ENCODE measurements around the gene SLC27A1. TPM values are rescaled to one million over a fixed set of nuclear protein-coding genes. Genes with fewer than 3 reads are reported as not detected.

Gene SLC27A1
- total and polyA plus RNA-seq, 2 experiments from 2014 or later = 3.5 to 11.6 TPM

DNA sequence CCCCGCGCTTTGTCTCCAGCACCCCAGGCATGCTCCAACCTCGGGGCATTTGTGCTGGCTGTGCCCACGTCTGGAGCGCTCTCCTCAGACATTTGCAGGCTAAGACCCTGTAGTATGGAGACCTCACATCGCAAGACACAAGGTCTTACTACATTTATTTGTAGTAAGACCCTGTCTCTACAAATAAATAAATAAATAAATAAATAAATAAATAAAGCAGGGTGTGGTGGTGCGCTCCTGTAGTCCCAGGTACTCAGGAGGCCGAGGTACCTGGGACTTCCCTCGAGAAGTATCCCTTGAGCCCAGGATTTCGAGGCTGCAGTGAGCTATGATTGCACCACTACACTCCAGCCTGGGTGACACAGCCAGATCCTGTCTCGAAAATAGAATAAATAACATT is 14.2 kb upstream of the SLC27A1 start:
- no peaks in the 10 kb centered on the region for H3K79me2 ChIP-seq (replicated peaks; ENCODE audit: insufficient read depth)
- H3K4me2 ChIP-seq = peak overlapping the region; percentile 69
- peak overlapping the region; percentile 46 for H3K4me3 ChIP-seq
- TF ChIP-seq CTCF (conservative IDR thresholded peaks at IDR 0.05; ENCODE audit: low read depth in 2 of 2) (no peak), ZNF114 (CRISPR knock-in tag; IDR thresholded peaks at IDR 0.05) (no peak), POLR2AphosphoS5 (IDR thresholded peaks at IDR 0.05; ENCODE audit: low read depth) (no peak), NANOG (IDR thresholded peaks at IDR 0.05; ENCODE audit: borderline replicate concordance) (no peak), STAT1 (IDR thresholded peaks at IDR 0.05; ENCODE audit: unreplicated experiment) (no peak)
- no peak overlapping the region for H3K27ac Mint-ChIP-seq
- no peak overlapping the region for H3K4me3 Mint-ChIP-seq
- H3K36me3 Mint-ChIP-seq (ENCODE audit: low read depth) = no peaks in the 10 kb centered on the region; the same call in 2 of the 3 replicates
- peaks cover 27% of the 10 kb centered on the region for H3K27me3 Mint-ChIP-seq (ENCODE audit: insufficient read depth, low read depth, poor library complexity)
- ATAC-seq = no peak
- no peaks in the 10 kb centered on the region for H4K20me1 ChIP-seq (replicated peaks; ENCODE audit: insufficient read depth)
- DNase-seq (ENCODE audit: low spot score) = no peak
- H3K27ac ChIP-seq (ENCODE audit: low read depth) = no peak overlapping the region
- H3K9me2 ChIP-seq (ENCODE audit: insufficient read depth) = no peaks in the 10 kb centered on the region
- H3K9me3 Mint-ChIP-seq = peaks cover 4% of the 10 kb centered on the region; the same call in 1 of the 3 replicates
- peaks cover 12% of the 10 kb centered on the region for H3K4me1 ChIP-seq (ENCODE audit: insufficient read depth)
- H3F3A ChIP-seq (replicated peaks; ENCODE audit: low read depth) = peaks cover 3% of the 10 kb centered on the region; the same call in 1 of the 2 replicates
- peaks cover 10% of the 10 kb centered on the region for H3K4me1 Mint-ChIP-seq
- peak overlapping the region; percentile 38; the same call in 1 of the 2 replicates for H2AFZ ChIP-seq
- H3K36me3 ChIP-seq (ENCODE audit: insufficient read depth) = no peaks in the 10 kb centered on the region
- H3K27me3 ChIP-seq (ENCODE audit: insufficient read depth) = peaks cover 43% of the 10 kb centered on the region

DNA sequence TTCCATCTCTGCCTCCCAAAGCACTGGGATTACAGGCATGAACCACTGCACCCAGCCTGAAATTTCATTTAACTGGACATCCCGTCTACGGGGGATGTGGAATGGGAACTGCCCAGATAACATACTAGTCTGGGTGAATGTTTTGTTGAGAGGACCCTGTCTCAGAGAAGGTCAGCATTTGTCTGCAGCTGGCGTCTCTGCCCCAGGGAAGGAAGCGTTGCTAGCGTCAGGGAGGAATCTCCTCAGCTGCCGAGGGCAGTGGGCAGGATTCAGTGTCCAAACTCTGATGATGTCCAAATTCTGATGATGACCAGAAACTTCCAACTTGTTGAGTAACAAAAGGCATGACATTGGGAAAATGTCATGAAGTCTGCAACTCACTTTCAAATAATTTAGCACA is 12.7 kb upstream of the SLC27A1 start:
- no peaks in the 10 kb centered on the region; the same call in 2 of the 3 replicates for H3K36me3 Mint-ChIP-seq (ENCODE audit: low read depth)
- no peak overlapping the region for H3K4me3 Mint-ChIP-seq
- H3K4me1 ChIP-seq (ENCODE audit: insufficient read depth) = peaks cover 12% of the 10 kb centered on the region
- H2AFZ ChIP-seq = no peak overlapping the region
- no peak overlapping the region for H3K27ac ChIP-seq (ENCODE audit: low read depth)
- peaks cover 3% of the 10 kb centered on the region; the same call in 1 of the 2 replicates for H3F3A ChIP-seq (replicated peaks; ENCODE audit: low read depth)
- H3K79me2 ChIP-seq (replicated peaks; ENCODE audit: insufficient read depth) = no peaks in the 10 kb centered on the region
- H4K20me1 ChIP-seq (replicated peaks; ENCODE audit: insufficient read depth) = no peaks in the 10 kb centered on the region
- H3K36me3 ChIP-seq (ENCODE audit: insufficient read depth) = no peaks in the 10 kb centered on the region
- no peak for DNase-seq (ENCODE audit: low spot score)
- peaks cover 10% of the 10 kb centered on the region for H3K4me1 Mint-ChIP-seq
- ATAC-seq = no peak
- peaks cover 4% of the 10 kb centered on the region; the same call in 1 of the 3 replicates for H3K9me3 Mint-ChIP-seq
- peaks cover 43% of the 10 kb centered on the region for H3K27me3 ChIP-seq (ENCODE audit: insufficient read depth)
- peaks cover 29% of the 10 kb centered on the region for H3K27me3 Mint-ChIP-seq (ENCODE audit: insufficient read depth, low read depth, poor library complexity)
- H3K4me3 ChIP-seq = no peak overlapping the region
- H3K27ac Mint-ChIP-seq = no peak overlapping the region
- H3K4me2 ChIP-seq = no peak overlapping the region
- no peaks in the 10 kb centered on the region for H3K9me2 ChIP-seq (ENCODE audit: insufficient read depth)
- no peak for TF ChIP-seq EZH2 (IDR thresholded peaks at IDR 0.05; ENCODE audit: low read depth, unreplicated experiment)
- TF ChIP-seq JUNB (IDR thresholded peaks at IDR 0.05; ENCODE audit: unreplicated experiment) = no peak
- no peak for TF ChIP-seq CTCF (conservative IDR thresholded peaks at IDR 0.05; ENCODE audit: low read depth in 2 of 2)
- TF ChIP-seq STAT1 (IDR thresholded peaks at IDR 0.05; ENCODE audit: unreplicated experiment) = no peak
- TF ChIP-seq CREB1 (CRISPR knock-in tag; IDR thresholded peaks at IDR 0.05; ENCODE audit: low read depth) = no peak
- TF ChIP-seq ZNF114 (CRISPR knock-in tag; IDR thresholded peaks at IDR 0.05) = no peak
- TF ChIP-seq, protein P1, sequence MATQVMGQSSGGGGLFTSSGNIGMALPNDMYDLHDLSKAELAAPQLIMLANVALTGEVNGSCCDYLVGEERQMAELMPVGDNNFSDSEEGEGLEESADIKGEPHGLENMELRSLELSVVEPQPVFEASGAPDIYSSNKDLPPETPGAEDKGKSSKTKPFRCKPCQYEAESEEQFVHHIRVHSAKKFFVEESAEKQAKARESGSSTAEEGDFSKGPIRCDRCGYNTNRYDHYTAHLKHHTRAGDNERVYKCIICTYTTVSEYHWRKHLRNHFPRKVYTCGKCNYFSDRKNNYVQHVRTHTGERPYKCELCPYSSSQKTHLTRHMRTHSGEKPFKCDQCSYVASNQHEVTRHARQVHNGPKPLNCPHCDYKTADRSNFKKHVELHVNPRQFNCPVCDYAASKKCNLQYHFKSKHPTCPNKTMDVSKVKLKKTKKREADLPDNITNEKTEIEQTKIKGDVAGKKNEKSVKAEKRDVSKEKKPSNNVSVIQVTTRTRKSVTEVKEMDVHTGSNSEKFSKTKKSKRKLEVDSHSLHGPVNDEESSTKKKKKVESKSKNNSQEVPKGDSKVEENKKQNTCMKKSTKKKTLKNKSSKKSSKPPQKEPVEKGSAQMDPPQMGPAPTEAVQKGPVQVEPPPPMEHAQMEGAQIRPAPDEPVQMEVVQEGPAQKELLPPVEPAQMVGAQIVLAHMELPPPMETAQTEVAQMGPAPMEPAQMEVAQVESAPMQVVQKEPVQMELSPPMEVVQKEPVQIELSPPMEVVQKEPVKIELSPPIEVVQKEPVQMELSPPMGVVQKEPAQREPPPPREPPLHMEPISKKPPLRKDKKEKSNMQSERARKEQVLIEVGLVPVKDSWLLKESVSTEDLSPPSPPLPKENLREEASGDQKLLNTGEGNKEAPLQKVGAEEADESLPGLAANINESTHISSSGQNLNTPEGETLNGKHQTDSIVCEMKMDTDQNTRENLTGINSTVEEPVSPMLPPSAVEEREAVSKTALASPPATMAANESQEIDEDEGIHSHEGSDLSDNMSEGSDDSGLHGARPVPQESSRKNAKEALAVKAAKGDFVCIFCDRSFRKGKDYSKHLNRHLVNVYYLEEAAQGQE (IDR thresholded peaks at IDR 0.05; ENCODE audit: unreplicated experiment) = no peak
- no peak for TF ChIP-seq POLR2AphosphoS5 (IDR thresholded peaks at IDR 0.05; ENCODE audit: low read depth)
- no peak for TF ChIP-seq ZNF331 (CRISPR knock-in tag; IDR thresholded peaks at IDR 0.05; ENCODE audit: low read depth)
- no peak for TF ChIP-seq ETS1 (IDR thresholded peaks at IDR 0.05)
- no peak for TF ChIP-seq NANOG (IDR thresholded peaks at IDR 0.05; ENCODE audit: borderline replicate concordance)
